Right atrium auricular region (tissue), 2 donors: Measurements from ENCODE around the gene ACBD3. TPM values are rescaled to one million over a fixed set of nuclear protein-coding genes. Genes with fewer than 3 reads are reported as not detected.

Source experiments
- DNase-seq: peaks from one replicate; pipeline ENCODE4 v3.0.0-alpha.2; 2019; ENCODE audit warnings: low spot score
- H3K27ac ChIP-seq, 2 donors: fragments of 200-600 bp; sonication (generic); 1 replicate in 1 of 2; 2 replicates in 1 of 2; pipeline ENCODE4 v1.5.1; 2016 to 2019
- H3K27me3 ChIP-seq, 2 donors: fragments of 200-600 bp; sonication (generic); one replicate each; pipeline versions ENCODE4 v1.5.1 to v1.6.0; 2017 to 2019
- H3K36me3 ChIP-seq: fragments of 200-600 bp; sonication (generic); one replicate; pipeline ENCODE4 v1.5.1; 2016
- H3K4me1 ChIP-seq, 2 donors: fragments of 200-600 bp; sonication (generic); one replicate each; pipeline versions ENCODE4 v1.5.1 to v1.6.0; 2017 to 2019
- H3K4me3 ChIP-seq, 2 donors: fragments of 200-600 bp; sonication (generic); 1 replicate in 1 of 2; 2 replicates in 1 of 2; pipeline ENCODE4 v1.5.1; 2017 to 2019; ENCODE audit warnings: mild to moderate bottlenecking in 1 of 2, moderate library complexity in 1 of 2
- H3K9me3 ChIP-seq, 2 donors: fragments of 200-600 bp; sonication (generic); one replicate each; pipeline ENCODE4 v1.5.1; 2019
- total RNA-seq, 2 donors: library from RNA; depleted of rRNA; stranded (reverse); fragments of >200 nt; gene quantifications; one replicate each; pipeline ENCODE4 v1.1.0, GENCODE V29; 2016
- TF ChIP-seq, protein P1 (sequence below), 2 donors: fragments of 200-600 bp; sonication (generic); IDR thresholded peaks; one replicate each; pipeline ENCODE4 v1.5.1; 2019; ENCODE audit warnings: antibody characterized with exemption in 2 of 2

ACBD3 gene
- total RNA-seq, 2 donors from 2014 or later = 32.9 to 48.8 TPM

DNA sequence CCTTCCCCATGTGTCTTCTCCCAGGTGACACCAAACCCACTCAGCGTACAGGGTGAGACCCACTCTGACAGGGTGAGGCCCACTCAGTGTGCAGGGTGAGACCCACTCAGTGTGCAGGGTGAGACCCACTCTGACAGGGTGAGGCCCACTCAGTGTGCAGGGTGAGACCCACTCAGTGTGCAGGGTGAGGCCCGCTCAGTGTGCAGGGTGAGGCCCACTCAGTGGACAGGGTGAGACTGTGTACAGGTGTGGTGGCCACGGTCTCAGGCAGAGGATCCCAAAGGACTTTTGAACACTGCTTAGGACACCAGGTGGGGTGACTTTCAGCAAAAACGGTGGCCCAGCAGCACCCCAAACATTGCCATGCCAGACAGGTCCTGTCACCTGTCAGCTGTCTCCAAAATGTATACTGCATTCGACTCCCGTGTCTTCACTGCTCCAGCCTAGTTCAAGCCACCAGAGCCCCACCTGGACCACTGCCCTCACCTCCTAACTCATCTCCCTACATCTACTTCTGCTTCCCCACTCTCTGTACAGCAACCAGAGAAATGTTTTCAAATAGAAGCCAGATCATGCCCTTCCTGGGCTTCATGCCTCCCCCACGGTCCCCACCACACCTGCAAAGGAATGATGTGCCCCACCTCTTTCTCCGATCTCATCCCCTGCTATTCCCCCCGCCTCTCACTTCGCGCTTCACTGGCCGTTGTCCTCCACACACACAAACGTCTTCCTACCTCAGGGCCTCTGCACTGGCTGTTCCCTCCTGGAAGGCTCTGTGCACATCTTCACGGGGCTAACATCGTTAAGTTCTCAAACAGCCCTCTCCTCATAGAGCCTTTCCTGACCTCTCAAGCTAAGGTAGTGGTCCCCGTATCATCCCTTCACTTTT is 52.1 kb downstream of the ACBD3 start:
- Histone ChIP-seq H3K4me3 (no peak overlapping the region), H3K9me3 (no peaks in the 10 kb centered on the region), H3K27me3 (no peaks in the 10 kb centered on the region), H3K36me3 (no peaks in the 10 kb centered on the region), H3K4me1 (peaks cover 0 to 16% of the 10 kb centered on the region in 2 donors), H3K27ac (no peak overlapping the region)
- peak; percentile 36 for DNase-seq
- TF ChIP-seq, protein P1, sequence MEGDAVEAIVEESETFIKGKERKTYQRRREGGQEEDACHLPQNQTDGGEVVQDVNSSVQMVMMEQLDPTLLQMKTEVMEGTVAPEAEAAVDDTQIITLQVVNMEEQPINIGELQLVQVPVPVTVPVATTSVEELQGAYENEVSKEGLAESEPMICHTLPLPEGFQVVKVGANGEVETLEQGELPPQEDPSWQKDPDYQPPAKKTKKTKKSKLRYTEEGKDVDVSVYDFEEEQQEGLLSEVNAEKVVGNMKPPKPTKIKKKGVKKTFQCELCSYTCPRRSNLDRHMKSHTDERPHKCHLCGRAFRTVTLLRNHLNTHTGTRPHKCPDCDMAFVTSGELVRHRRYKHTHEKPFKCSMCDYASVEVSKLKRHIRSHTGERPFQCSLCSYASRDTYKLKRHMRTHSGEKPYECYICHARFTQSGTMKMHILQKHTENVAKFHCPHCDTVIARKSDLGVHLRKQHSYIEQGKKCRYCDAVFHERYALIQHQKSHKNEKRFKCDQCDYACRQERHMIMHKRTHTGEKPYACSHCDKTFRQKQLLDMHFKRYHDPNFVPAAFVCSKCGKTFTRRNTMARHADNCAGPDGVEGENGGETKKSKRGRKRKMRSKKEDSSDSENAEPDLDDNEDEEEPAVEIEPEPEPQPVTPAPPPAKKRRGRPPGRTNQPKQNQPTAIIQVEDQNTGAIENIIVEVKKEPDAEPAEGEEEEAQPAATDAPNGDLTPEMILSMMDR (IDR thresholded peaks at IDR 0.05) = no peak

DNA sequence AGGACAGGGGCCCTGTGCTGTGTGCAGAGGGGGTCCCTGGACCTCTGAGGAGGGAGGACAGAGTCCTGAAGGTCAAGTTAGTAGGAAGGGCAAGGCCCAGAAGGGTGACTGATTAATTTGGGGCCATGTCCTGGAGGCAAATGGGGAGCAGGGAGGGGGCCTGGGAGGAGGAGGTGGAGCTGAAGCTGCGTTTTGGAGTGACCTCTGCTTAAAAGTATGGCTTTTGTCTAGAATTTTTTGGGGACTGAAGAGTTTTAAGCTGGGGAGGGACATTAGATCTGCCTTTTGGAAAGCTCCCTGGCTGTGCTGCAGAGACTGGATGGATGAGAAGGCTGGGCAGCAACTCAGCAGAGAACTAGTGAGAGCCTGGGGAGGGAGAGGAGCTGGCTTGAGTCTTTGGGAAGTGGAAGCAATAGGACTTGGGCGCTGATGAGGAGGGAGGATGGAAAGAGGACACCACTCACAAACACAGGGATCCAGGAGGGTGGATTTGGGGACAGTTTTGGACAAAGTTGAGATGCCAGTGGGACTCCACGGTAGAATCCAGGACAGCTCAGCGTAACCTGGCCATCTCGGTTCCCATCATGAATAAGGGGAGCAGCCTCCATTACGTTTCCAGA is 52.9 kb downstream of the ACBD3 start:
- Histone ChIP-seq H3K27me3 (no peaks in the 10 kb centered on the region), H3K36me3 (no peaks in the 10 kb centered on the region), H3K4me1 (peaks cover 0 to 16% of the 10 kb centered on the region in 2 donors), H3K27ac (no peak overlapping the region), H3K9me3 (no peaks in the 10 kb centered on the region), H3K4me3 (no peak overlapping the region)
- DNase-seq = no peak
- TF ChIP-seq, protein P1 (IDR thresholded peaks at IDR 0.05) = no peak

DNA sequence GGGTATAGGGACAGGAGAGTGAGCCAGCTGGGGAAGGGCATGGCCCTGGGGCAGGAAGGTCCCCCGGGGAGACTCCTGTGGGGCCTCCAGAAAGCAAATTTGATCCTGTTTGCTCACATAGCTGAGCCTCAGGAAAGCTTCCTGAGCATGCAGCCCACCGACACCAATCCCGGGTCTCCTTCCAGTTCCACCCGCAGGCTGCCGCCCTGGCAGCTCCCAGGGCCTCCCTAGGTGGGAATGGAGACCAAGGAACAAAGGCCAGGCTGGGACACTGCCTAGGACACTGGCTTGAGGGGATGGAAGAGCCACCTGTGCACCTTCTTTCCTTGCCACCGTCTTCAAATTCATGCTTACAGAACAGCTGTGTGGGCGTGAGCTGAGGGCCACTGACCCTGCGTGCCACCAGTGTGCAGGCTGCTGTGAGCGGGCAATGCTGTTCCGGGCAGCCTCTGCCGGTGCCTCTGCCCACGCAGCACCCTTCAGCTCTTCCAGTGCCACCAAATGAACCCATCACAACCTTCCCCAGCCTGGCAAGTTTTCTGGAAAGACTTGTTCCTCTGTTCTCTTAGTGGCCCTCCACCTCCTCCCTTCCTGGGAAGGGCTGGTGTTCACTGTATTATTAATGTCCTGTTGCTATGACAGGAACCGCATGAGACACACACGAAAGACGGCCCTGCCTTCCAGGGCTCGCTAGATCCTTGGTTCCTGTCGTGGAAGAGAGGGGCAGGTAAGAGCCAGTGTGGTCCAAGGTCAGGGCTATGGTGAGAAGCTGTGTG is 53.6 kb downstream of the ACBD3 start:
- Histone ChIP-seq H3K4me1 (peaks cover 0 to 16% of the 10 kb centered on the region in 2 donors), H3K27me3 (no peaks in the 10 kb centered on the region), H3K36me3 (no peaks in the 10 kb centered on the region), H3K27ac (no peak overlapping the region), H3K9me3 (no peaks in the 10 kb centered on the region), H3K4me3 (no peak overlapping the region)
- DNase-seq = peak; percentile 42
- TF ChIP-seq, protein P1 (IDR thresholded peaks at IDR 0.05) = no peak

DNA sequence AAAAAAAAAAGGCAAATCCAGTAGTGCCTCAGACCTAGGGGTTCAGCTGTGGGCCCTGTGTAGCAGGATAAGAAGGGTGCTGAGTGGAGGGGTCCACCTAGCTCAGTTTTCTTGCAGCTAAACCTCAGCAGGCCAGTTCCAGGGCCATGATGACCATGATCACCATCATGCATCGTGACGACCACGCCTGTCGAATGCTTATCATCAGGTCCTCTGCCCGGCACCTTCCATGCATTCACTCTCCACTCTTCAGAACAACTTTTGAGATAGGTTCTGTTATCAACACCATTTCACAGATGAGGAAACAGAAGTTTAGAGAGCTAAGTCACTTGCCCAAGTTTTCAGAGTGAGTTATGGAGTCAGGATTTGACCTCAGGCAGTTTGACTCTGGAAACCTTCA is 54.9 kb downstream of the ACBD3 start:
- Histone ChIP-seq H3K9me3 (no peaks in the 10 kb centered on the region), H3K4me3 (no peak overlapping the region), H3K36me3 (no peaks in the 10 kb centered on the region), H3K27ac (no peak overlapping the region), H3K27me3 (no peaks in the 10 kb centered on the region), H3K4me1 (peaks cover 0 to 16% of the 10 kb centered on the region in 2 donors)
- TF ChIP-seq, protein P1 (IDR thresholded peaks at IDR 0.05) = no peak
- peak; percentile 46 for DNase-seq

DNA sequence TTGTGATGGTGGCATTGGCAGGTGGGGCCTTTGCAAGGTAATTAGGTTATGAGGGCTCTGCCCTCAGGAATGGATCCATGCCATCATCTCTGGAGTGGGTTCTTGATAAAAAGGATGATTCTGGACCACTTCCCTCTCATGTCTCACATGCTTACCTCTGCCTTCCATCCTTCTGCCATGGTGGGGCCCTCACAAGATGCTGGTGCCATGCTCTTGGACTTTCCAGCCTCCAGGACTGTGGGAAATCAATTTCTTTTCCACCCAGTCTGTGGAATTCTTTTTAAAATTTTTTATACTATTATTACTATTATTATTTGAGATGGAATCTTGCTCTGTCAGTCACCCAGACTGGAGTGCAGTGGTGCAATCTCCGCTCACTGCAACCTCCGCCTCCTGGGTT is 57.3 kb downstream of the ACBD3 start:
- Histone ChIP-seq H3K9me3 (no peaks in the 10 kb centered on the region), H3K36me3 (no peaks in the 10 kb centered on the region), H3K4me1 (no peaks in the 10 kb centered on the region), H3K4me3 (no peak overlapping the region), H3K27me3 (no peaks in the 10 kb centered on the region), H3K27ac (no peak overlapping the region)
- TF ChIP-seq, protein P1 (IDR thresholded peaks at IDR 0.05) = no peak
- no peak for DNase-seq
